Nephron progenitor cell (in vitro differentiated cells): Measurements from ENCODE around the gene STK10.
A peak's percentile ranks its signal among the peaks of the same experiment; 100 is the strongest.

Experiments
- DNase-seq: peaks from one replicate; pipeline ENCODE4 v3.0.0; 2021
- H3K27ac Mint-ChIP-seq: 2 replicates; pipeline ENCODE4 v1.8.0; 2021; ENCODE audit warnings: mild to moderate bottlenecking, moderate library complexity, mixed read lengths
- H3K27me3 Mint-ChIP-seq: 2 replicates; pipeline ENCODE4 v1.8.0; 2021; ENCODE audit warnings: mild to moderate bottlenecking, low read depth, mixed read lengths; ENCODE audit not compliant: poor library complexity
- H3K36me3 Mint-ChIP-seq: 2 replicates; pipeline ENCODE4 v1.8.0; 2021; ENCODE audit warnings: low read depth, mixed read lengths
- H3K4me1 Mint-ChIP-seq: 2 replicates; pipeline ENCODE4 v1.8.0; 2021; ENCODE audit warnings: mixed read lengths
- H3K4me3 Mint-ChIP-seq: 2 replicates; pipeline ENCODE4 v1.8.0; 2021; ENCODE audit warnings: mild to moderate bottlenecking, moderate library complexity, mixed read lengths
- H3K9me3 Mint-ChIP-seq: 2 replicates; pipeline ENCODE4 v1.8.0; 2021; ENCODE audit warnings: mild to moderate bottlenecking, moderate library complexity, mixed read lengths
- TF ChIP-seq, protein P1 (sequence below): fragments of 200-600 bp; sonication (generic); IDR thresholded peaks from 2 replicates; pipeline ENCODE4 v1.5.0; 2021; ENCODE audit warnings: antibody characterized with exemption

Gene STK10

GRCh38 chr5:172110921-172111851 is 76.8 kb downstream of the STK10 start:
- Mint-ChIP-seq H3K27me3 (peaks cover 2% of the 10 kb centered on the region), H3K4me1 (peaks cover 32% of the 10 kb centered on the region), H3K27ac (no peak overlapping the region), H3K9me3 (no peaks in the 10 kb centered on the region), H3K4me3 (no peak overlapping the region), H3K36me3 (peaks cover 10% of the 10 kb centered on the region)
- TF ChIP-seq, protein P1, sequence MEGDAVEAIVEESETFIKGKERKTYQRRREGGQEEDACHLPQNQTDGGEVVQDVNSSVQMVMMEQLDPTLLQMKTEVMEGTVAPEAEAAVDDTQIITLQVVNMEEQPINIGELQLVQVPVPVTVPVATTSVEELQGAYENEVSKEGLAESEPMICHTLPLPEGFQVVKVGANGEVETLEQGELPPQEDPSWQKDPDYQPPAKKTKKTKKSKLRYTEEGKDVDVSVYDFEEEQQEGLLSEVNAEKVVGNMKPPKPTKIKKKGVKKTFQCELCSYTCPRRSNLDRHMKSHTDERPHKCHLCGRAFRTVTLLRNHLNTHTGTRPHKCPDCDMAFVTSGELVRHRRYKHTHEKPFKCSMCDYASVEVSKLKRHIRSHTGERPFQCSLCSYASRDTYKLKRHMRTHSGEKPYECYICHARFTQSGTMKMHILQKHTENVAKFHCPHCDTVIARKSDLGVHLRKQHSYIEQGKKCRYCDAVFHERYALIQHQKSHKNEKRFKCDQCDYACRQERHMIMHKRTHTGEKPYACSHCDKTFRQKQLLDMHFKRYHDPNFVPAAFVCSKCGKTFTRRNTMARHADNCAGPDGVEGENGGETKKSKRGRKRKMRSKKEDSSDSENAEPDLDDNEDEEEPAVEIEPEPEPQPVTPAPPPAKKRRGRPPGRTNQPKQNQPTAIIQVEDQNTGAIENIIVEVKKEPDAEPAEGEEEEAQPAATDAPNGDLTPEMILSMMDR, result no peak
- no peak for DNase-seq

DNA sequence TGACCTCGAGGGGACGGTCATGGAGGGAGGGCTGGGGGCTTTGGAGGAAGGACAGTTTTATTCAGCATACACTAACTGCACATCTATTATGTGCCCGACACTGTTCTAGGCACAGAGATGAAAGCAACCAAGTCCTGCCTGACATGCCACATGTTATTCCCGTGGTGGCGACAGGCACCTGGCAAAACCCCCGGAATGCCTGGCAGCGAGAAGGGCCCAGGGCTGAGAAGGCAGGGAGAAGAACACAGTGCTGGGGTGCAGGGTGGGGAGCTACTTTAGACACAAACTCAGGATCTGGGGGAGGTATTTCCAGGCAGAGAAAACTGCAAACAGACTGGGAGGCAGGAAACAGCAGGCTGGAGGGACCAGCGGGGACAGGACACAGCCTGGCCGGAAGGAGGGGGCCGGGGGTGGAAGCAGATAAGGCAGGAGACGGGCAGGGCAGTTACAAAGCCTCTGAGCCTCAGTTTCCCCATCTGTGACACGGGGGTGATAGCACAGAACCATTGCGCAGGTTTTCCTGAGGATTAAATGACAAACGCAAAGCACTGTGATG is 77.7 kb downstream of the STK10 start:
- DNase-seq, result no peak
- Mint-ChIP-seq H3K27ac (peak overlapping the region; percentile 94), H3K27me3 (peaks cover 2% of the 10 kb centered on the region), H3K4me3 (no peak overlapping the region), H3K36me3 (peaks cover 5% of the 10 kb centered on the region), H3K9me3 (no peaks in the 10 kb centered on the region), H3K4me1 (peaks cover 36% of the 10 kb centered on the region)
- TF ChIP-seq, protein P1, result no peak

- Mint-ChIP-seq H3K27me3 (peaks cover 2% of the 10 kb centered on the region), H3K4me1 (peaks cover 39% of the 10 kb centered on the region), H3K27ac (no peak overlapping the region), H3K36me3 (peaks cover 1% of the 10 kb centered on the region), H3K4me3 (no peak overlapping the region), H3K9me3 (no peaks in the 10 kb centered on the region)
- TF ChIP-seq, protein P1, result no peak
- DNase-seq, result no peak
These were observed 78.3 kb downstream of the STK10 start for GRCh38 chr5:172109749-172110148.

DNA sequence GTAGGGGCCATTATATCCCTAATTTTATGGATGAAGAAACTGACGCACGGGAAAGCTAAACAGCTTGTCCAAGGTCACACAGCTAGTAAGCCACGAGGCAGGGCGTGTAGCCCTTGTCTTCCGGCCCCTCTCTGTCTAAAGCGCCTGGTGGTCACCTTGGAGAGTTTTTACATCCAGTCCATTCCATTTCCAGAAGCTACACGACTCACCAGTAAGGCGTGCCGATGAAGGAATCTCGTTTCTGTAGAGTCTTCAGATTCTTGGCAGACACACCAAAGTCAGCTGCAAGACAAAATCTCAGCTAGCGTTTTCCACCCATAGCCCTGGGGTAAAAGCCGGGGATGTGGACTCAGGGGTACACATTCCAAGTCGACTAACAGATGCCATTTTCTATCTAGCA is 80.5 kb downstream of the STK10 start:
- Mint-ChIP-seq H3K27ac (no peak overlapping the region), H3K36me3 (no peaks in the 10 kb centered on the region), H3K27me3 (peaks cover 9% of the 10 kb centered on the region), H3K4me3 (no peak overlapping the region), H3K4me1 (peaks cover 58% of the 10 kb centered on the region), H3K9me3 (no peaks in the 10 kb centered on the region)
- TF ChIP-seq, protein P1, result no peak
- no peak for DNase-seq

DNA sequence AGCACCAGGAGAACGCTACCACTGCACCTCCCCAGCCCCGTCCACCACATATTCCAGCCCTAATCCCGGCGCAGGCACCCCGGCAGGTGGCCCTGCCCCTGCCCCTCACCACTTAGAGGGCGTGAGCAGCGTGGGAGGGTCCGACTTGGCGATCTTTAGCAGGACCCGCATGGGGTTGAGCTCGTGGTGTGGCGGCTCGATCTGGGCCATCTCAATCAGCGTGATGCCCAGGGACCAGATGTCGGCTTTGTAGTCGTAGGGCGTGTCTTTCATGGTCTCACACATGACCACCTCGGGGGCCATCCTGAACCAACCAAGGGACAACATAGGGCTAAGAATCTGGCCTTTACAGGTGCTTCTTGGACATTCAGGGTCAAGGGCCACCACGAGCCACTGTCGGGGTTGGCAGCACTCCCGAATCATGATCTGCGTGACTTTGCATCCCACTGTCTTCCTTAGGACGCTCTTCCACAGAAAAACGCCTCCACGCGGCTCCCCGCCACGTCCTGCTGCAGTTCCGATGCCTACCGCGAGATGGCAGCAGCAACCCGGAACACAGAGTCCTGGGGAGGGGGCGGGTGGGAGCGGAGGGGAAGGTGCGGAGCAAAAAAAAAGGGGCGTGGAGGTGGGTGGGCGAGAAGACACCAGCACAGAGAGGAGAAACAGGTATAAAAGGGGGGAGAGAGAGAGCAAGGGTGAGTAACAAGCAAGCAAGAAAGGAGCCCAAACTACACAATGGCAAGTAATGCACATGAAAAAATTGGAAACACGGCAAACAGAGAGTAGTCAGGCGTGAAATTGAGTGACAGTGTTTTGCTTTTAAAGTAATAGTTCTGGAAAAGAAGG is 81.3 kb downstream of the STK10 start:
- H3K36me3 Mint-ChIP-seq, result no peaks in the 10 kb centered on the region
- H3K4me3 Mint-ChIP-seq, result peak overlapping the region; percentile 60
- DNase-seq, result peak; percentile 91
- H3K27me3 Mint-ChIP-seq, result peaks cover 9% of the 10 kb centered on the region
- TF ChIP-seq, protein P1, result peak; percentile 90
- H3K4me1 Mint-ChIP-seq, result peaks cover 66% of the 10 kb centered on the region
- H3K9me3 Mint-ChIP-seq, result no peaks in the 10 kb centered on the region
- H3K27ac Mint-ChIP-seq, result no peak overlapping the region
